ENCODE results near the gene PRR16. TPM values are rescaled to one million over a fixed set of nuclear protein-coding genes. Genes with fewer than 3 reads are reported as not detected.

PRR16 gene
- total and polyA plus RNA-seq, 2 experiments from 2014 or later, result 32.5 to 68.8 TPM

- in situ Hi-C loops (cut with MboI), result loop anchor here (10.0 to 25.0 kb wide), 3 partner anchors 344 to 999 kb away; partner anchors contain the start of gene HSD17B4
- peaks cover 11% of the 10 kb centered on the region for H3K4me1 ChIP-seq (ENCODE audit: insufficient read depth)
- no peaks in the 10 kb centered on the region for H3K36me3 ChIP-seq (ENCODE audit: low read depth)
- no peak overlapping the region for H2AFZ ChIP-seq
- DNase-seq, result no peak
- no peak overlapping the region for H3K4me2 ChIP-seq (ENCODE audit: unreplicated experiment)
- no peaks in the 10 kb centered on the region for H3K9me2 ChIP-seq (ENCODE audit: insufficient read depth)
- no peaks in the 10 kb centered on the region for H4K20me1 ChIP-seq (ENCODE audit: insufficient read depth)
- H3K9me3 ChIP-seq (ENCODE audit: low read depth), result no peaks in the 10 kb centered on the region
- peaks cover 26% of the 10 kb centered on the region for H3K79me2 ChIP-seq (ENCODE audit: insufficient read depth)
- no peak overlapping the region for H3K27ac ChIP-seq
- peaks cover 10% of the 10 kb centered on the region; the same call in 1 of the 2 replicates for H3F3A ChIP-seq (ENCODE audit: insufficient read depth)
- no peak for TF ChIP-seq EZH2 (IDR thresholded peaks at IDR 0.05; ENCODE audit: insufficient read depth, poor library complexity, severe bottlenecking)
- no peak for TF ChIP-seq EZH2phosphoT487 (IDR thresholded peaks at IDR 0.05; ENCODE audit: insufficient read depth, low read depth)
- H3K27me3 ChIP-seq (replicated peaks; ENCODE audit: insufficient read depth), result no peaks in the 10 kb centered on the region
- no peak overlapping the region for H3K9ac ChIP-seq
- 88 to 92% methylated on average over 2 of the region's 2 CpGs for WGBS, 2 experiments (ENCODE audit: low coverage in 1 of 2, low lambda C conversion rate in 2 of 2, missing lambda C conversion rate in 2 of 2)
- H3K4me3 ChIP-seq, result no peak overlapping the region
Observed at GRCh38 chr5:120461251-120461650, 2.8 kb upstream of the PRR16 start.

- in situ Hi-C loops (cut with MboI), result loop anchor here (10.0 to 25.0 kb wide), 3 partner anchors 342 to 1001 kb away; partner anchors contain the start of gene HSD17B4
Observed at GRCh38 chr5:120463006-120463680, 957 bp upstream of the PRR16 start.

GRCh38 chr5:120464627-120465435 is 731 bp downstream of the PRR16 start:
- no peaks in the 10 kb centered on the region for H4K20me1 ChIP-seq (ENCODE audit: insufficient read depth)
- in situ Hi-C loops (cut with MboI), result loop anchor here (10.0 to 25.0 kb wide), 3 partner anchors 340 to 1003 kb away; partner anchors contain the start of gene HSD17B4
- H3K27ac ChIP-seq, result peak overlapping the region; percentile 60
- no peaks in the 10 kb centered on the region for H3K9me3 ChIP-seq (ENCODE audit: low read depth)
- peak overlapping the region; percentile 79 for H3K9ac ChIP-seq
- WGBS, 2 experiments (ENCODE audit: low coverage in 1 of 2, low lambda C conversion rate in 2 of 2, missing lambda C conversion rate in 2 of 2), result 1 to 3% methylated on average over 28 to 32 of the region's 33 CpGs
- peak overlapping the region; percentile 99 for H2AFZ ChIP-seq
- H3K4me3 ChIP-seq, result peak overlapping the region; percentile 95
- peaks cover 62% of the 10 kb centered on the region for H3K79me2 ChIP-seq (ENCODE audit: insufficient read depth)
- peak; percentile 80 for DNase-seq
- no peaks in the 10 kb centered on the region for H3K27me3 ChIP-seq (replicated peaks; ENCODE audit: insufficient read depth)
- peaks cover 18% of the 10 kb centered on the region; the same call in 1 of the 2 replicates for H3F3A ChIP-seq (ENCODE audit: insufficient read depth)
- H3K4me2 ChIP-seq (ENCODE audit: unreplicated experiment), result peak overlapping the region; percentile 99
- H3K9me2 ChIP-seq (ENCODE audit: insufficient read depth), result no peaks in the 10 kb centered on the region
- TF ChIP-seq EZH2phosphoT487 (IDR thresholded peaks at IDR 0.05; ENCODE audit: insufficient read depth, low read depth), result no peak
- TF ChIP-seq EZH2 (IDR thresholded peaks at IDR 0.05; ENCODE audit: insufficient read depth, poor library complexity, severe bottlenecking), result no peak
- peaks cover 34% of the 10 kb centered on the region for H3K4me1 ChIP-seq (ENCODE audit: insufficient read depth)
- no peaks in the 10 kb centered on the region for H3K36me3 ChIP-seq (ENCODE audit: low read depth)

More at GRCh38 chr5:120463006-120463680, 957 bp upstream of the PRR16 start:
- peak overlapping the region; percentile 99 for H3K4me2 ChIP-seq (ENCODE audit: unreplicated experiment)
- peaks cover 27% of the 10 kb centered on the region for H3K4me1 ChIP-seq (ENCODE audit: insufficient read depth)
- 74 to 76% methylated on average over 5 of the region's 5 CpGs for WGBS, 2 experiments (ENCODE audit: low coverage in 1 of 2, low lambda C conversion rate in 2 of 2, missing lambda C conversion rate in 2 of 2)
- H3K4me3 ChIP-seq, result peak overlapping the region; percentile 95
- 0 out of 2 replicates have a peak overlapping the region, but pooled peaks have one; percentile 79 for H3K9ac ChIP-seq
- no peaks in the 10 kb centered on the region for H3K27me3 ChIP-seq (replicated peaks; ENCODE audit: insufficient read depth)
- H3K9me2 ChIP-seq (ENCODE audit: insufficient read depth), result no peaks in the 10 kb centered on the region
- TF ChIP-seq EZH2phosphoT487 (IDR thresholded peaks at IDR 0.05; ENCODE audit: insufficient read depth, low read depth) (no peak), EZH2 (IDR thresholded peaks at IDR 0.05; ENCODE audit: insufficient read depth, poor library complexity, severe bottlenecking) (no peak)
- H3K36me3 ChIP-seq (ENCODE audit: low read depth), result no peaks in the 10 kb centered on the region
- H2AFZ ChIP-seq, result peak overlapping the region; percentile 99
- H3K79me2 ChIP-seq (ENCODE audit: insufficient read depth), result peaks cover 45% of the 10 kb centered on the region
- no peaks in the 10 kb centered on the region for H4K20me1 ChIP-seq (ENCODE audit: insufficient read depth)
- H3K9me3 ChIP-seq (ENCODE audit: low read depth), result no peaks in the 10 kb centered on the region
- H3F3A ChIP-seq (ENCODE audit: insufficient read depth), result peaks cover 18% of the 10 kb centered on the region; the same call in 1 of the 2 replicates
- no peak overlapping the region for H3K27ac ChIP-seq
- no peak for DNase-seq

GRCh38 chr5:120465436-120465961 is 1.4 kb downstream of the PRR16 start:
- in situ Hi-C loops (cut with MboI), result loop anchor here (10.0 to 25.0 kb wide), 3 partner anchors 339 to 1003 kb away; partner anchors contain the start of gene HSD17B4
- no peak for TF ChIP-seq EZH2 (IDR thresholded peaks at IDR 0.05; ENCODE audit: insufficient read depth, poor library complexity, severe bottlenecking)
- TF ChIP-seq EZH2phosphoT487 (IDR thresholded peaks at IDR 0.05; ENCODE audit: insufficient read depth, low read depth), result no peak

More at GRCh38 chr5:120465436-120465961, 1.4 kb downstream of the PRR16 start:
- Histone ChIP-seq H3K9me2 (ENCODE audit: insufficient read depth) (no peaks in the 10 kb centered on the region), H3K27ac (peak overlapping the region; percentile 60), H3K9me3 (ENCODE audit: low read depth) (no peaks in the 10 kb centered on the region), H3K36me3 (ENCODE audit: low read depth) (no peaks in the 10 kb centered on the region), H2AFZ (peak overlapping the region; percentile 99), H3F3A (ENCODE audit: insufficient read depth) (peaks cover 18% of the 10 kb centered on the region; the same call in 1 of the 2 replicates), H3K9ac (peak overlapping the region; percentile 79), H4K20me1 (ENCODE audit: insufficient read depth) (no peaks in the 10 kb centered on the region), H3K4me1 (ENCODE audit: insufficient read depth) (peaks cover 34% of the 10 kb centered on the region), H3K4me3 (peak overlapping the region; percentile 95), H3K79me2 (ENCODE audit: insufficient read depth) (peaks cover 69% of the 10 kb centered on the region), H3K27me3 (replicated peaks; ENCODE audit: insufficient read depth) (no peaks in the 10 kb centered on the region), H3K4me2 (ENCODE audit: unreplicated experiment) (peak overlapping the region; percentile 99)
- 0 to 2% methylated on average over 10 to 33 of the region's 33 CpGs for WGBS, 2 experiments (ENCODE audit: low coverage in 1 of 2, low lambda C conversion rate in 2 of 2, missing lambda C conversion rate in 2 of 2)
- peak; percentile 87 for DNase-seq
